GM18951 (cell line): ENCODE measurements around the gene ZNF784.

Experiments
- POLR2A ChIP-seq: IDR thresholded peaks from 4 replicates; pipeline ENCODE4 v1.6.1; 2011; ENCODE audit warnings: mild to moderate bottlenecking; ENCODE audit not compliant: insufficient read length, insufficient read depth; ENCODE audit errors: extremely low read depth
- in situ Hi-C: fragments of 300-500 bp; cut with MboI; formaldehyde crosslinking; loops from one replicate; pipeline ENCODE4 v1.12.0; 2022; ENCODE audit warnings: low sequenced_read_pairs, mixed read lengths, inconsistent platforms; ENCODE audit not compliant: unreplicated experiment

Gene ZNF784

GRCh38 chr19:55635334-55635717, 11.0 kb upstream of the ZNF784 start:
- no peak for TF ChIP-seq POLR2A
- in situ Hi-C loops, result no loop called here

GRCh38 chr19:55633861-55634260, 9.5 kb upstream of the ZNF784 start:
- no peak for TF ChIP-seq POLR2A
- in situ Hi-C loops, result loop anchor here (5.0 kb wide), 1 partner anchor 132 kb away; no protein-coding TSS in a partner anchor

DNA sequence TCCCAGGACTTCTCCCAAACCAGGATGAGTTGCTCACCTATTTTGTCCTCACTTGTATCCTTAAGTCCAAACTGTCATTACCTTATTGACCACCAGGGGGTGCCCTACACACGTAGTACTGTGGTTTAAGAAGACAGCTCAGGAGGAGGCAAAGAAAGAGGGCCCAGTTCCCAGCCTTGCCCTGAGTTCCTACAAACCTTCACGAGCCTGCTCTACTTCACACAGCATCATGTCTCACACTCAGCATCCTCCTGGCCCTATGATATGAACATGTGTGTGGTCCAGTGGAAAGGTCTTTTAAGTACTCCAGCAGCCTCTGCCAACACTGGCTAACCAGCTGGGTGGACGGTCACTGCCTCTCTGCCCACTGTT, 8.1 kb upstream of the ZNF784 start:
- TF ChIP-seq POLR2A, result no peak

DNA sequence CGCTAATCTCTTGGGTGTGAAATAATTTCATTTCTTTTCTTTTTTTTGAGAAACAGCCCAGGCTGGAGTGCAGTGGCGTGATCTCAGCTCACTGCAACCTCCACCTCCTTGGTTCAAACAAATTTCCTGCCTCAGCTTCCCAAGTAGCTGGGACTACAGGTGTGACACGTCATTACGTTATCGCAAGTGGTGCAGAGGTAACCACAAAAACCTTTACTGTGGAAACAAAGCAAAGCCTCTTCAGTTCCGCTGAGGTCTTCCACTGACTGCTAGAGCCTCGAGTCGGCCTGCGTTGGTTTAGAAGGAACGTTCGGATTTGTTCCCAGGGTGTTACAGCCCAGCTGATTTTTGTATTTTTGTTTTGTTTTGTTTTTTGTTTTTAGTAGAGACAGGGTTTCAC, 2.0 kb upstream of the ZNF784 start:
- in situ Hi-C loops, result no loop called here
- TF ChIP-seq POLR2A, result no peak

More for the DNA sequence above, 8.1 kb upstream of the ZNF784 start:
- in situ Hi-C loops, result loop anchor here (5.0 kb wide), 1 partner anchor 130 kb away; no protein-coding TSS in a partner anchor

- no peak for TF ChIP-seq POLR2A
- in situ Hi-C loops, result no loop called here
Observed at GRCh38 chr19:55625004-55625326, 599 bp upstream of the ZNF784 start.

- in situ Hi-C loops, result no loop called here
- no peak for TF ChIP-seq POLR2A
Observed at GRCh38 chr19:55623561-55623960, 805 bp downstream of the ZNF784 start.

DNA sequence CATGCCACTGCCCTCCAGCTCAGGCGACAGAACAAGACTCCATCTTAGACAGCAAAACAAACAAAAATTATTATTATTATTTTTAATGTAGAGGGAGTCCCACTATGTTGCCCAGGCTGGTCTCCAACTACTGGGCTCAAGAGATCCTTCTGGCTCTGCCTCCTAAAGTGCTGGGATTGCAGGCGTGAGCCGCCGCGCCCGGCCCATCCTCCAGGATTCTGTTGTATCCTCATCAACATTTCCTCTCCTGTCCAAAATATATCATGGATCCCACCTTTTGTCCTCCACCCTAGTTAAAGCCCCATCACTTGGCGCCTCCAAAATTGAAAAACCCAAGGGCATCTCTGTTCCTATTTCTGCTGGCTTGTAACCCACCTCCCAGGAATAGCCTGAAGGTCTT, 1.2 kb downstream of the ZNF784 start:
- in situ Hi-C loops, result no loop called here
- TF ChIP-seq POLR2A, result no peak

DNA sequence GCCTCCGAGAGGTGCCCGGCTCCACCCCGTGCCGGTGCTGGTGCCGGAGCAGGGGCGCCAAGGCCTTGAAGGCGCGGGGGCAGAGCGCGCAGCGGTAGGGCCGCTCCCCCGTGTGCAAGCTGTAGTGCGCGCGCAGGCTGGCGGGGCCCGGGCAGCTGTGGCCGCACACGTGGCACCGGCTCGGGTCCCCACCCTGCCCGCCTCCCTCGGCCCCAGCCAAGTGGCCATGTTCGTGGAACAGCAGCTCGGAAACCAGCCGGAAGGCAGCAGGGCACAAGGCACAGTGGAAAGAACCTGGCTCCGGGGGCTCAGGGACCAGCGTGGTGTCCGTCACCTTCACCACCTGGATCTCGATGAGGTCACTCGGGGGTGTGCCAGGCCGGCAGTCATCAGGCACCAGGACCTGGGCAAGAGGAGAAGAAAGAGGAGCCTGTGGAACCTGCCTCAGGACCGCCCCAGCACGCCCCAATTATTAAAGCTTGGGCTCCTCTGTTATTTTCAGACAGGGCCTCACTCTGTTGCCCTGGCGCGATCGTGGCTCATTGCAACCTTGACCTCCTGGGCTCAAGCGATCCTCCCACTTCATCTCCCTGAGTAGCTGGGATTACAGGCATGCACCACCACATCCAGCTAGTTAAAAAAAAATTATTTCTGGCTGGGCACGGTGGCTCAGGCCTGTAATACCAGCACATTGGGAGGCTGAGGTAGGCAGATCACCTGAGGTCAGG, 2.0 kb downstream of the ZNF784 start:
- in situ Hi-C loops, result no loop called here
- TF ChIP-seq POLR2A, result no peak

DNA sequence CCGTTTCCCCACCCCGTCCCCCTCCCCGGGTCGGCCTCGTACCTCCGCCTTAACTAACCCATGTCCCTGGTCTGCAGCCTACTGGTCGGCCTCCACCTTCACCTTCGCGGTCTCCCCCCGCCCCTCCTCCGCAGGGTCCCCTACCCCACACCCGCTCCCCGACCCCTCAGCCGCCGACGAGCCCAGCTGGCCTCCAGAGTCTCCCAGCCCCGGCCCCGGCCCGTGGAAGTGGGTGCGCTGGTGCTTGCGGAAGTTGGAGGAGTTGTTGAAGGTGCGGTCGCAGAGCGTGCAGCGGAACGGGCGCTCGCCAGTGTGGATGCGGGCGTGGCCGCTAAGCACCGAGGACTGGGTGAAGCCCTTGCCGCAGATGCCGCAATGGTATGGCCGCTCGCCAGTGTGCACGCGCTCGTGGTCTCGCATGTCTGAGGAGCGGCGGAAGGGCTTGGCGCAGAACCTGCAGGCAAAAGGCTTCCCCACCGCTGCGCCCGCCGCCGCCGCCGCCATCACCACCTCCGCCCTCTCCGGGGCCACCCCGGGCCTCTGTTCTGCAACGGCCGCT, 2.6 kb downstream of the ZNF784 start:
- in situ Hi-C loops, result no loop called here
- TF ChIP-seq POLR2A, result no peak

- no peak for TF ChIP-seq POLR2A
- in situ Hi-C loops, result no loop called here
Observed at GRCh38 chr19:55621205-55621672, 3.1 kb downstream of the ZNF784 start.

DNA sequence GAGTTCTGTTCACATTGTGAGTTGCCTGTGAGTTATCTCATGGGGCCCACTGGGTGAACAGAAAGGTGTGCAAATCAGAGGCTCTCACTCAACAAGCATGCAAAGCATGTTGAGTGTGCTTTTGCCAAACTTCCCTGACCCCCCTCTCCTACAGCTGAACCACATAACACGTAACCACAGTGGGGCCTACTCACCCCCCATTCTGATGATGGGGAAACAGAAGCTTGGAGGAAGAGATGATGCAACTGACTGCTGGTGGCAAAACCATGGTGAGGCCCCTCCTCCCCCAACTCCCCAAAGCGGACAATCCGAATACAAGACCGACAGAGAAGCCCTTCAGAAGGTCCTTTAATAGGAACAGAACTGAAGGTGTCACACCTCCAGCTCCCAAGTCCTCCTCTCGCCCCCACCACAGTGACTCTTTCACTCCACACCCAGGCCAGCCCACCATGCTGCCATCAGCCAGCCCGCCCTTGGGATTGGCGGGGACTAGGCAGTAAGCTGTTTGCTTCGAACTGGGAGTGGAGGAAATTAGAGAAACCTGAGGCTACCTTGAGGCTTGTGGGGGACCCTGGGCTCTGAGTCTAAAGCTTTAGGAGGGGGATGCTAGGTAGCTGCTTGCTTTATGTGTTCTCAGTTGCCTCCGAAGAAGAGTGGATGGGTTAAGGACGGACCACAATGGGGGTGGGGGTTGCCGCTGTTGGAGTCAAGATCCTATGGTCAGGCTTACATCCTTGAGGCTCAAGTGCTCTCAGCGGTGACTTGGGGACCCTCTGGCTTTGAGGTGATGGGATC, 3.8 kb downstream of the ZNF784 start:
- no peak for TF ChIP-seq POLR2A
- in situ Hi-C loops, result no loop called here

- in situ Hi-C loops, result no loop called here
- no peak for TF ChIP-seq POLR2A
Observed at GRCh38 chr19:55619286-55619685, 5.1 kb downstream of the ZNF784 start.

GRCh38 chr19:55618426-55618825, 5.9 kb downstream of the ZNF784 start:
- in situ Hi-C loops, result no loop called here
- TF ChIP-seq POLR2A, result no peak

DNA sequence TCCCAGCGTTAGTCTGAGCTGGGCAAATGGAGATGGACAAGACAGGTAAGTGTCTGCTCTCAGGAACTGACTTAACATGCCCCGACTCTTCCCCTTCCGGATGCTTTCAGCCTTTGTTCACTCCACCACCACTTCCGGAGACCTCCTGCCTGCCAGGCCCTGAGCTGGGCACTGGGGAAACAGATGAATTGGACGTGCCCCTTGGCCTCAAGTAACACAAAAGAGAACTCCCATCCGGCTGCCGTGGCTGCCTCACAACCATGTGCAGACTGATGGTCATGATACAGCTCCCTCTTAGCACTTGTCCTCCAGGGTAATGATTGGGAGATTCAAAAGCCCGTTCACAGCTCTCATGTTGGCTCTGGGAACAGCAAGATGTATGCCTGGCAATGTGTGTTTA, 6.9 kb downstream of the ZNF784 start:
- in situ Hi-C loops, result no loop called here

More for the DNA sequence above, 6.9 kb downstream of the ZNF784 start:
- no peak for TF ChIP-seq POLR2A
